HFF-Myc (cell line): ENCODE results near the gene GTF3C5.

ENCODE experiments used
- DNase-seq: peaks from one replicate; pipeline ENCODE4 v3.0.0-alpha.2; 2011; ENCODE audit warnings: low read depth; ENCODE audit errors: extremely low read depth
- H3K4me3 ChIP-seq: replicated peaks from 2 replicates; pipeline ENCODE4 v1.5.1; 2011; ENCODE audit warnings: low read depth, mild to moderate bottlenecking, control low read depth, low read length
- TF ChIP-seq, protein P1 (sequence below): IDR thresholded peaks from 2 replicates; pipeline ENCODE4 v1.5.1; 2012; ENCODE audit warnings: mild to moderate bottlenecking, low read depth, low read length, control low read depth; ENCODE audit errors: missing control alignments

Gene GTF3C5

DNA sequence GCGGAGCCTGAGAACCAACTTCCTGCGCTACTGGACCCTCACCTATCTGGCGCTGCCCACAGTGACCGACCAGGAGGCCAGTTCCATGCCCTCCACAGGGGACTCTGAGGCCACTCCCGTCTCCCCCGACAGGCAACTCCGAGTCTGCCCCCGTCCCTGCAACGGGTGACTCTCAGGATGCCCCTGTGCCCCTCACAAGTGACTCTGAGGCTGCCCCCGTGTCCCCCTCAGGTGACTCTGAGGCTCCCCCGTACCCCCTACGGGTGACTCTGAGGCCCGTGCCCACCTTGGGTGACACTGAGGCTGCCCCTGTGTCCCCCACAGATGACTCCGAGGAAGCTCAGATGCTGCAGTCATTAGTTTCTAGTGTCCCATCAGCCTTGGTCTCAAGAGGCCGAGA, 56.1 kb downstream of the GTF3C5 start:
- TF ChIP-seq, protein P1, sequence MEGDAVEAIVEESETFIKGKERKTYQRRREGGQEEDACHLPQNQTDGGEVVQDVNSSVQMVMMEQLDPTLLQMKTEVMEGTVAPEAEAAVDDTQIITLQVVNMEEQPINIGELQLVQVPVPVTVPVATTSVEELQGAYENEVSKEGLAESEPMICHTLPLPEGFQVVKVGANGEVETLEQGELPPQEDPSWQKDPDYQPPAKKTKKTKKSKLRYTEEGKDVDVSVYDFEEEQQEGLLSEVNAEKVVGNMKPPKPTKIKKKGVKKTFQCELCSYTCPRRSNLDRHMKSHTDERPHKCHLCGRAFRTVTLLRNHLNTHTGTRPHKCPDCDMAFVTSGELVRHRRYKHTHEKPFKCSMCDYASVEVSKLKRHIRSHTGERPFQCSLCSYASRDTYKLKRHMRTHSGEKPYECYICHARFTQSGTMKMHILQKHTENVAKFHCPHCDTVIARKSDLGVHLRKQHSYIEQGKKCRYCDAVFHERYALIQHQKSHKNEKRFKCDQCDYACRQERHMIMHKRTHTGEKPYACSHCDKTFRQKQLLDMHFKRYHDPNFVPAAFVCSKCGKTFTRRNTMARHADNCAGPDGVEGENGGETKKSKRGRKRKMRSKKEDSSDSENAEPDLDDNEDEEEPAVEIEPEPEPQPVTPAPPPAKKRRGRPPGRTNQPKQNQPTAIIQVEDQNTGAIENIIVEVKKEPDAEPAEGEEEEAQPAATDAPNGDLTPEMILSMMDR = no peak
- H3K4me3 ChIP-seq = no peak overlapping the region
- DNase-seq = no peak

DNA sequence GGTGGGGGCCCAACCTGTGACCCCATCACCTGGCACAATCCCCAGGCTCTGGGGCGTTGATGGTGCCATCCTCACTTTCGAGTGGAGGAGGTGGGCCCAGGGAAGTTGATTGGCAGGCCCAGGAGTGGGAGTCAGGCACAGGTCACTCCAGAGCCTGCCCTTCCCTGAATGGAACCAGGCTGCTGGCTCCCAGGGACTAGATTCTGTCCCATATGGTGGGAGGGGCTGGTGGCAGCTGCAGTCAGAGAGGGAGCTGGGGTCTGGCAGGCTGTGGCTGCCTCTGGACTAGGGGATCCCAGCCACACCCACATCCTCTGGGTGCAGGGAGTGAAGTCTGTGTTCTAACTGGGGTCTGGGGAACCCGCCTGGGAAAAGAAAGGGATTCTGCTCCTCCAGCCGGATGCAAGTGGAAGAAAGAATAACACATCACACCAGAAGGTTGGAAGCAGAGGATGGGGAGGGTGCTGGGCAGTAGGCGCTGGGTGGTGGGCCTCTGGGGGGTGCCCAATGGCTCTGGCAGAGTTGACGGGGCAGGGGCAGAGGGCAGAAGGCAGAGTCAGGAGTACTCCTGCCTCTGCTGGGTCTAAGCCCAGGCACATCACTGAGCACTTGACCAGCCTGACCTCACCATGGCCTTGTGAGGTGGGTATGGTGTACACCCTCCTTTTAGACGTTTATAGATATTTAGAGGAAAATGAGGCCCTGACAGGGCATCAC, 56.8 kb downstream of the GTF3C5 start:
- TF ChIP-seq, protein P1 = no peak
- H3K4me3 ChIP-seq = no peak overlapping the region
- DNase-seq = no peak

GRCh38 chr9:133088146-133088750, 57.5 kb downstream of the GTF3C5 start:
- no peak for DNase-seq
- H3K4me3 ChIP-seq = no peak overlapping the region
- TF ChIP-seq, protein P1 = no peak

- DNase-seq = no peak
- H3K4me3 ChIP-seq = no peak overlapping the region
- TF ChIP-seq, protein P1 = no peak
Measured at GRCh38 chr9:133088756-133089155, 58.0 kb downstream of the GTF3C5 start.

- TF ChIP-seq, protein P1 = no peak
- H3K4me3 ChIP-seq = no peak overlapping the region
- DNase-seq = no peak
Measured at GRCh38 chr9:133089271-133089671, 58.5 kb downstream of the GTF3C5 start.

DNA sequence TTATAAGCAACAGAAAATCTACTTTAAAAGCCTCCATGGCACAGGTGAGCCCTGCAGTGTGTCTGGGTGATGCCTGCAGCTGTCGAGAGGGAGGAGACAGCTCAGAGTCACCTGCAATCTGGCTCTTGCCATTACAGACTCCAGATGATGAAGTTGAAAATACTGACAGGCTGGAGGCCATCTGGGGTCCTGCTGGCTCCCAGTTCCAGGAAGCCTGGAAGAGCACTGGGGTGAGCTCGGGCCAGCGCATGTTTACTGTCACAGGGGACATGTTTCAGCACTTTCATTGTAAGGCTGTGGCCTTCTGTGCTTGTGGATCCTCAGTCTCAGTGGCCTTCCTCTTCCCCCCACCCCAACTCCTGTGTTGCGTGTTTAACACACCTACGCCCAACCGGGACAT, 59.4 kb downstream of the GTF3C5 start:
- TF ChIP-seq, protein P1 = no peak
- no peak overlapping the region for H3K4me3 ChIP-seq
- no peak for DNase-seq
